NCI-H2081 (cell line): ENCODE data around the gene MYH6.
"Not testable (repeated sequence)": the region's sequence is repeated elsewhere in the genome, so short reads cannot be mapped to it uniquely, and the experiment has no call there.

Source experiments
- DNase-seq, 2 experiments: peaks; one replicate each; lab custom pipeline; 2025; lab: John Stamatoyannopoulos, UW

MYH6 gene

GRCh38 chr14:23407516-23408306 lies at the start of gene MYH6:
Gene MYH6 (minus strand): TSS chr14:23408273. CDS start chr14:23407223, 1,050 bp downstream.
- no peak for DNase-seq

- not testable (repeated sequence) for DNase-seq
These were observed 49.0 kb upstream of the MYH6 start for GRCh38 chr14:23456883-23457586.

- no peak for DNase-seq
These were observed 46.4 kb upstream of the MYH6 start for GRCh38 chr14:23454445-23454856.

- DNase-seq = no peak
These were observed 44.2 kb upstream of the MYH6 start for GRCh38 chr14:23452237-23452636.

GRCh38 chr14:23450379-23450778 lies 42.3 kb upstream of the MYH6 start:
- DNase-seq = no peak

- no peak for DNase-seq
These were observed 41.2 kb upstream of the MYH6 start for GRCh38 chr14:23449314-23449713.

DNA sequence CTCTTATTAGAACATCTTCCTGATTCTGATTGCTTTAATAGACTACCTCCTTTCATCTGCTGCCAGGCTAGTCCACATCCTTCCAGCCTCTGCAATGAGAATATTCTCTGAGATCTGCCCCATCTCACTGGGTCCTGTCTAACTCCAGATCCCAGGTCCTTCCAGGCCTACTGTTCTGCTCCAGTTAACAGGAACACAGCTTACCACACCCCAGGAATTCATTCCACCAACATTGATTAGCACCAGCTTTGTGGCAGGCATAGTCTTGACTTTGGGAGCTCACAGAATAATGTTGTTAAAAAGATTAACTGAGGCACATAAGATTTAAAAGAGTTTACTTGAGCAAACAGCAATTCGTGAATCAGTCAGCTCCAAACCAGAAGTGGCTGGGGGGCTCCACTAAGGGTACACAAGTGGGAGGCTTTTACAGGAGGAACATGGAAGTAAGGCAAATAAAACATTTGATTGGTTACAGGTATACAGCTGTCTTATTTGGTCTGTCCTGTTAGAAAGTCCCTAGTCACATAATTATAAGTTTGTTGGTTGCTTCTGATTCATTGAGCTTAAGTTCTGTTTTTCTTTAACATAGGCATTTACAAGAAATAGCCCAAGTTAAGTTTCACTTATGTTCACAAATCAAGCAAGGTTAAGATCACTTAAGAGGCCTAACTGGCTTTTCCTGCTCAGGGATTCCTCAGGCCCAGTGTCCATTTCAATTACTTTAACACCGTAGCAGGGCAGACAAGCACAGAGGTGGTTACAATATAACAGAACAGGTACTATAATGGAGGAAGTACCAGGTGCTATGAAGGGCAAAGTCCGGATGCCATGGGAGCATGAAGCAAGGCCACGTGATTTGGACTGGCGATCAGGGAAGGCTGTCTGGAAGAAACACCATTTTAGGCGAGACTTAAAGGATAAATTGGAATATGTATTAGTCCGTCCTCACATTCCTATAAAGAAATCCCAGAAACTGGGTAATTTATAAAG lies 39.6 kb upstream of the MYH6 start:
- DNase-seq = no peak

- DNase-seq = no peak
These were observed 38.3 kb upstream of the MYH6 start for GRCh38 chr14:23446291-23446851.

DNA sequence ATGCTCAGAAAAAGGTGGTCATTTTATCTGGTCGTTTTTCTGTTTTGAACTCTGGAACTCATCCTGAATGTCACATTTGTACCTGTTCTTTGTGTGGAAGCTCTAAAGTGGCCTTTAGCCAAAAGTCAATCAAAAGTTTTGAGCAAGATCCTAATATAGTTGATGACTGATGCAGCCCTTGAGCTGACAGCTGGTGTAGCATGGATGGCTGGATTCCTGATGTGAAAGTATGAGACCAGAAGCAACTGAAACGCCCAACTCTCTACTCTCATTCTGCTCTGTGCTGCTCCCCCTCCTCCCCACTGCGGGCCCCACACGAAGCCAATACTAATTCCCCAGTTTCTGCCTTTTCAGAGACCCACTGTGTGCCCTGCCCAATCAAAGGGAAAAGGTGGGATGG lies 37.7 kb upstream of the MYH6 start:
- no peak for DNase-seq

GRCh38 chr14:23444314-23444713 lies 36.2 kb upstream of the MYH6 start:
- DNase-seq = no peak

GRCh38 chr14:23443881-23444280 lies 35.8 kb upstream of the MYH6 start:
- DNase-seq = no peak

GRCh38 chr14:23443411-23443812 lies 35.3 kb upstream of the MYH6 start:
- no peak for DNase-seq

- DNase-seq = no peak
These were observed 34.8 kb upstream of the MYH6 start for GRCh38 chr14:23442721-23443356.

GRCh38 chr14:23441076-23441475 lies 33.0 kb upstream of the MYH6 start:
- no peak for DNase-seq

DNA sequence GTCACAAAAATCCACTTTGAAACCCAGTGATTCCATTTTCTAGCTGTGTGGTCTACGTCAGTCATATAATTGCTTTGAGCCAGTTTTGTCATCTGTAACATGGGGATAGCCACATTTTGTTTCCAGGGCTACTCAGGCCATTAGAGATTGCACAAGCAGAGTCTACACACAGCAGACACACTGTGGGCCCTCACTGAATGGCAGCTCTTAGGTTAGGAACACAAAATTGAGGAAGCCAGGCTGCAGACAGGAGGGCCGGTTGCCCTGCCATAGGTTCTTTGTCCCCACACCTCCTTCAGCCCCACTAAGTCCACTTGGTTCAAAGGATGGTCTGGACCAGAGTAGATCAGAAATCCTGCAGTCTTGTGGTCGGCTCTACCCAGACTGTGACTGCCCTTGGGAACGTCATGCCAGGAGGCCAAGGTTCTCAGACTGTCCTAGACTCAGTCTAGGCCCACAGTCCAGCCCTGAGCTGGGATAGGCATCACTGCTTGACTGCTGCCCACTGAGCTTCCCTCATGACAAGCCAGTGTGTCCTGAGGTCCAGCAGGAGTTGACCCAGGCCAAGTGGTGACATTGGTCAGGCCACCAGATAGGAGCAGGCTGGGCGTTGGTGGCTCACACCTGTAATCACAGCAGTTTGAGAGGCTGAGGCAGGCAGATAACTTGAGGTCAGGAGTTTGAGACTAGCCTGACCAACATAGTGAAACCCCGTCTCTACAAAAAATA lies 31.2 kb upstream of the MYH6 start:
- no peak for DNase-seq

GRCh38 chr14:23438101-23438971 lies 30.3 kb upstream of the MYH6 start:
- DNase-seq = no peak

DNA sequence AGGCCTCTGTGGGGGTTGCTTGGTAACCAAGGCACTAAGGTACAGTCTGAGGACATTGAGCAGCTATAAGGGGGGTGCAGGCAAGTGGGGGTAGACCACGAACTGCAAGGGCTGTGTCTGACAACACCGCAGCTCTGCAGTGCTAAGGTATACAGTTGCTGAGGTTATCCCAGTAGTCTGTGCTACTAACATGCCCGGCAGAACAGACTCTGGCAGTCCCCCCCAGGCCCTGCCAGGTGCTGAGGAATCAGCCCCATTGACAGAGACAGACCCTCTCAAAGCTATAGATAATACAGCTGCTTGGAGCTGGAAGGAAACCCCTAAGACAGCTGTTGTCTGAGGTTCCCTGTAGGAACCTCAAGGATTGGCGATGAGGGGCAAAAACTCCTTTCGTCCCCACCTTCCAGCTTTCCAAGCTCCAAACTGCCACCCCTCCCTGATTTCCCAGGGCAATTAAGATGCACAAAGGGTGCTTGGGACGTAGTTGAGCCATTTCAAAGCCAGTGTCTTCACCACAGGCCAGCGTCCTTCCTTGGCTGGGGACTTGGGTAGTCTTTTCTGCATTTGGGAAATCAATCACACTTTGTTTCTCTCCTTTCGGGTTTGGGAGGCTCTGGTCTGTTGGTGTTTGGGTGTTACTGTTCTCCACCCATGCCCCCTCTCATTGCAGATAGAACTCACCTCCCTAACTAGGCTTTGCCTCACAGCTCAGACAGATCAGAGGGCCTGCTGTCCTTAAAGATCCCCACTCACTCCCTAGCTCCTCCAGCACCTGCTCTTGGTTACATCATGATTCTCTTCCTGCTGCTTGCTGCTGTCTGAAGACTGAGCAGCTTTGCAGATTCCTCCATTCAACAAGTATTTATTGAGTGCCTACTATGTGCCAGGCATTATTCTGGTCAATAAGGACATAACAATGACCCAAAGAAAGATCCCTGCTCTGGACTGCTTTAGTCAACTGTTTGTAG lies 29.3 kb upstream of the MYH6 start:
- DNase-seq = no peak

DNA sequence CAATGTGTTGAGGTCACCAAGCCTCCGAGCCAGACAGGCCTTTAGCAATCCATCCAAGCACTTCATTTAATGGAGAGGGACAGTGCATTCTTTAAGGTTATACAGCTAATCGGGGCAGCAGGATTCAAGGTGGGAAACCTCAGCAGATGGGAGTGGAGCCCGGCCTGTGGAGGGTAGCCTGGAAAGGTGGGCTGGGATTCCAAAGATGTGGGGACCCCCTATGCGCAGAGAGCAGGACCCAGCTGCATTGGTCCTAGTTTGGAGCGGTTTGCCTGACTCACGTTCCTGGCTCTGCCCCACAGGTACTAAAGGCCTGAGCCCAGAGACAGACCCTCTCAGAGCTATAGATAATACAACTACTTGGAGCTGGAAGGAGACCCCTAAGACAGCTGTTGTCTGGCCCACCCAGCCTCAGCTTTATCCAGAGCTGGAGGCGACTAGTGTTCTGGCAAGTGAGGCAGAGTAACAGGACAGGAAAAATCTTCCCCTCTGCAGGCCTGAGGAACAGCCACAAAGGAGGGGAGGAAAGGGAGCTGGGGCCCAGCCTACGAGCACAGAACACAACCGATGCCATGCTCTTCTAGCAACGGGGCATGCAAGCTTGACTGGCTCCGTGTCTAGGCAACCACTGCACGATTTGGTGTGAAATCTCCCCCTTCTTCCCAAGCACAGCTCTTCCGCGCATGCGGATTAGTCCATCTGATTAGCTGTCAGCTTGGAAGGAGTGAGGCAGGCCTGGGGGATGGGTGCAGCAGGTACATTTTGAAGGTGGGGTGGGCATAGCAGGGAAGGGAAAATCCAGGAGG lies 28.5 kb upstream of the MYH6 start:
- no peak for DNase-seq
